Glutamatergic neuron (in vitro differentiated cells): ENCODE data around the gene ADGRB3. TPM values are rescaled to one million over a fixed set of nuclear protein-coding genes. Genes with fewer than 3 reads are reported as not detected.
"Not testable (repeated sequence)": the region's sequence is repeated elsewhere in the genome, so short reads cannot be mapped to it uniquely, and the experiment has no call there.

ENCODE experiments used
- DNase-seq: peaks from one replicate; pipeline ENCODE4 v3.0.0; 2022
- H3K27ac Mint-ChIP-seq: one replicate; pipeline ENCODE4 v1.8.0; 2020; ENCODE audit warnings: mild to moderate bottlenecking, mixed read lengths, inconsistent platforms; ENCODE audit not compliant: unreplicated experiment
- H3K27me3 Mint-ChIP-seq: one replicate; pipeline ENCODE4 v1.8.0; 2020; ENCODE audit warnings: mild to moderate bottlenecking, moderate library complexity, mixed read lengths, inconsistent platforms; ENCODE audit not compliant: unreplicated experiment
- H3K36me3 Mint-ChIP-seq: one replicate; pipeline ENCODE4 v1.8.0; 2020; ENCODE audit warnings: mild to moderate bottlenecking, mixed read lengths, inconsistent platforms; ENCODE audit not compliant: unreplicated experiment
- H3K4me1 Mint-ChIP-seq: one replicate; pipeline ENCODE4 v1.8.0; 2020; ENCODE audit warnings: mild to moderate bottlenecking, low read depth, mixed read lengths, inconsistent platforms; ENCODE audit not compliant: unreplicated experiment
- H3K4me3 Mint-ChIP-seq: one replicate; pipeline ENCODE4 v1.8.0; 2020; ENCODE audit warnings: mild to moderate bottlenecking, mixed read lengths, inconsistent platforms; ENCODE audit not compliant: unreplicated experiment
- H3K9me3 Mint-ChIP-seq: one replicate; pipeline ENCODE4 v1.8.0; 2020; ENCODE audit warnings: mild to moderate bottlenecking, moderate library complexity, mixed read lengths, inconsistent platforms; ENCODE audit not compliant: unreplicated experiment
- CTCF ChIP-seq: fragments of 200-600 bp; sonication (generic); IDR thresholded peaks from one replicate; pipeline ENCODE4 v1.5.0; 2021; ENCODE audit not compliant: partially characterized antibody, unreplicated experiment
- total RNA-seq: library from RNA; stranded (reverse); fragmentation: NEBNext Ultra II Directional; extraction: Animal tissue kit (Norgen Biotek cat#: 25700); gene quantifications from one replicate; pipeline ENCODE4 v1.2.1, GENCODE V29; 2021; ENCODE audit not compliant: unreplicated experiment

The ADGRB3 gene
- total RNA-seq, 1 donor from 2014 or later: 7.3 TPM

- Mint-ChIP-seq H3K36me3 (no peaks in the 10 kb centered on the region), H3K9me3 (peaks cover 2% of the 10 kb centered on the region), H3K27me3 (peaks cover 5% of the 10 kb centered on the region), H3K4me3 (no peak overlapping the region), H3K27ac (no peak overlapping the region), H3K4me1 (peaks cover 2% of the 10 kb centered on the region)
- TF ChIP-seq CTCF: no peak
- no peak for DNase-seq
These were observed 111.3 kb downstream of the ADGRB3 start for GRCh38 chr6:68746376-68746775.

- no peaks in the 10 kb centered on the region for H3K36me3 Mint-ChIP-seq
These were observed 112.2 kb downstream of the ADGRB3 start for GRCh38 chr6:68747110-68747790.

DNA sequence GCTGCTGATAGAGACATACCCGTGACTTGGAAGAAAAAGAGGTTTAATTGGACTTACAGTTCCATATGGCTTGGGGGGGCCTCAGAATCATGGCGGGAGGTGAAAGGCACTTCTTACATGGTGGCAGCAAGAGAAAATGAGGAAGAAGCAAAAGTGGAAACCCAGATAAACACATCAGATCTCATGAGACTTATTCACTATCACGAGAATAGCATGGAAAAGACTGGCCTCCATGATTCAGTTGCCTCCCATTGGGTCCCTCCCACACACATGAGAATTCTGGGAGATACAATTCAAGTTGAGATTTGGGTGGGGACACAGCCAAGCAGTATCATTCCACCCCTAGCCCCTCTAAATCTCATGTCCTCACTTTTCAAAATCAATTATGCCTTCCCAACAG, 112.8 kb downstream of the ADGRB3 start:
- not testable (repeated sequence) for H3K36me3 Mint-ChIP-seq, DNase-seq, H3K4me3 Mint-ChIP-seq, H3K9me3 Mint-ChIP-seq, H3K4me1 Mint-ChIP-seq, H3K27me3 Mint-ChIP-seq, H3K27ac Mint-ChIP-seq

More at GRCh38 chr6:68747110-68747790, 112.2 kb downstream of the ADGRB3 start:
- Mint-ChIP-seq H3K4me3 (no peak overlapping the region), H3K9me3 (peaks cover 2% of the 10 kb centered on the region), H3K27ac (no peak overlapping the region), H3K27me3 (peaks cover 5% of the 10 kb centered on the region), H3K4me1 (peaks cover 2% of the 10 kb centered on the region)
- DNase-seq: no peak
- no peak for TF ChIP-seq CTCF

DNA sequence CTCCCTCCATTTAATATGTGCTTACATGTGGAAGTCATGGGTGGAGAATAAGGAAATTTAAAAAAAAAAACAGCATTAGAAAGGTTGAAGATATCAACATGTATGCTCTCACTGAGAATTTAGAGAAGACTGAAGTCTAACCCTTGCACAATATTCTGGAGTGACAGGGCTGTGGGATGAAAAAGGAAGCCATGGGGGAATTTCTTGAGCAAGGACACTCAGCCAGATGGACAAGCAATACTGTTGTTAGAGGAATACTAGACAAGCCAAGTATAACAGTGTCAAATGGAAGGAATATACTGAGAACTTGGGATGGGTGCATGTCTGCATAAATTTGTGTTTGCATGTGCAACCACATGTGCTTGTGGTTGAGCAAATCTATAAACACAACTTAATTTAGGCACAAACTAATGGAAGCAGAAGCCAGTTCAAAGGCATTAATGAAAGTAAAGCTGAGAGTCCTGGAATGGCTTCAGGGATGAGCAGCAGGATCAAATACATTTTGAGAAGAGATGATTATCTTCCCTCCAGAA, 119.7 kb downstream of the ADGRB3 start:
- Mint-ChIP-seq H3K4me1 (no peaks in the 10 kb centered on the region), H3K36me3 (no peaks in the 10 kb centered on the region), H3K27ac (no peak overlapping the region), H3K9me3 (no peaks in the 10 kb centered on the region), H3K4me3 (no peak overlapping the region), H3K27me3 (no peaks in the 10 kb centered on the region)
- no peak for DNase-seq
- no peak for TF ChIP-seq CTCF

- Mint-ChIP-seq H3K4me1 (peaks cover 8% of the 10 kb centered on the region), H3K36me3 (no peaks in the 10 kb centered on the region), H3K9me3 (no peaks in the 10 kb centered on the region), H3K4me3 (no peak overlapping the region), H3K27ac (no peak overlapping the region), H3K27me3 (no peaks in the 10 kb centered on the region)
- no peak for DNase-seq
- no peak for TF ChIP-seq CTCF
These were observed 121.6 kb downstream of the ADGRB3 start for GRCh38 chr6:68756454-68757375.
